Measurements from ENCODE around the gene CFAP161. TPM values are rescaled to one million over a fixed set of nuclear protein-coding genes. Genes with fewer than 3 reads are reported as not detected.

Gene CFAP161
- total and polyA plus RNA-seq, 4 donors = 0.75 to 0.84 TPM; not detected in 2

GRCh38 chr15:81176291-81176893, 42.3 kb downstream of the CFAP161 start (continued):
- no peak for TF ChIP-seq REST (IDR thresholded peaks at IDR 0.05)
- no peak for TF ChIP-seq RAD21 (IDR thresholded peaks at IDR 0.05)
- TF ChIP-seq TAF1 (conservative IDR thresholded peaks at IDR 0.05) = no peak
- TF ChIP-seq HNF4G (IDR thresholded peaks at IDR 0.05) = no peak
- no peak for TF ChIP-seq SP1 (IDR thresholded peaks at IDR 0.05)

- Histone ChIP-seq H3K4me3 (ENCODE audit: low read depth in 1 of 3, low read length in 3 of 3) (no peak overlapping the region), H3K9me3 (ENCODE audit: control insufficient read depth in 4 of 4, low read length in 3 of 4) (no peaks in the 10 kb centered on the region), H3K36me3 (ENCODE audit: control insufficient read depth in 4 of 4, insufficient read depth in 3 of 4, low read depth in 1 of 4, low read length in 3 of 4) (no peaks in the 10 kb centered on the region), H3K9ac (ENCODE audit: low read depth in 1 of 2, low read length in 2 of 2) (no peak overlapping the region), H3K27me3 (ENCODE audit: control insufficient read depth in 4 of 4, insufficient read depth in 4 of 4, low read length in 3 of 4) (peaks cover 0 to 7% (median 0%) of the 10 kb centered on the region in 4 donors), H3K27ac (ENCODE audit: low read depth in 1 of 2, low read length in 2 of 2) (no peak overlapping the region), H3K4me1 (ENCODE audit: control insufficient read depth in 4 of 4, insufficient read depth in 4 of 4, low read length in 3 of 4) (no peaks in the 10 kb centered on the region)
- WGBS = 81% methylated on average over 2 of the region's 2 CpGs
- TF ChIP-seq HNF4A (conservative IDR thresholded peaks at IDR 0.05) (no peak), REST (IDR thresholded peaks at IDR 0.05) (no peak), ZBTB33 (IDR thresholded peaks at IDR 0.05) (no peak), TAF1 (conservative IDR thresholded peaks at IDR 0.05) (no peak), EGR1 (IDR thresholded peaks at IDR 0.05; ENCODE audit: low read depth in 2 of 2) (no peak), GABPA (IDR thresholded peaks at IDR 0.05 in 1 of 2, conservative IDR thresholded peaks at IDR 0.05 in 1 of 2) (no peak), NR2F2 (IDR thresholded peaks at IDR 0.05) (no peak), ATF3 (IDR thresholded peaks at IDR 0.05) (no peak)
- no peak for DNase-seq (ENCODE audit: low spot score)
Observed at GRCh38 chr15:81178365-81178764, 44.3 kb downstream of the CFAP161 start.

Data from liver (tissue), 9 donors.